Kidney capillary endothelial cell (primary cell): Measurements from ENCODE around the gene THRSP.
"Not testable (repeated sequence)": the region's sequence is repeated elsewhere in the genome, so short reads cannot be mapped to it uniquely, and the experiment has no call there.

Experiments
- DNase-seq: peaks from one replicate; pipeline ENCODE4 v3.0.0-alpha.2; 2018; ENCODE audit warnings: low spot score

The THRSP gene

GRCh38 chr11:78063440-78064181 is at the start of gene THRSP:
Gene THRSP, plus strand, starts transcription at chr11:78063861. Its CDS starts 21 bp downstream, at chr11:78063882.
- DNase-seq, result no peak

GRCh38 chr11:78014937-78015520 is 48.6 kb upstream of the THRSP start:
- not testable (repeated sequence) for DNase-seq

GRCh38 chr11:78015878-78016277 is 47.8 kb upstream of the THRSP start:
- DNase-seq, result no peak

GRCh38 chr11:78019808-78020207 is 43.9 kb upstream of the THRSP start:
- DNase-seq, result no peak

GRCh38 chr11:78020246-78020645 is 43.4 kb upstream of the THRSP start:
- DNase-seq, result no peak

GRCh38 chr11:78021611-78022010 is 42.0 kb upstream of the THRSP start:
- DNase-seq, result no peak

- no peak for DNase-seq
Observed at GRCh38 chr11:78022397-78023396, 41.0 kb upstream of the THRSP start, which contains the start of gene KCTD14. Gene KCTD14, minus strand, starts transcription at chr11:78023276. Its CDS starts 27 bp downstream, at chr11:78023249.

GRCh38 chr11:78023426-78023825 is 40.2 kb upstream of the THRSP start:
- DNase-seq, result no peak

- DNase-seq, result no peak
Observed at GRCh38 chr11:78025378-78025777, 38.3 kb upstream of the THRSP start.

- DNase-seq, result no peak
Observed at GRCh38 chr11:78027759-78028158, 35.9 kb upstream of the THRSP start.

- DNase-seq, result peak; percentile 46
Observed at GRCh38 chr11:78028423-78028822, 35.2 kb upstream of the THRSP start.

- peak; percentile 7 for DNase-seq
Observed at GRCh38 chr11:78030429-78031325, 33.0 kb upstream of the THRSP start.

GRCh38 chr11:78031629-78032028 is 32.0 kb upstream of the THRSP start:
- DNase-seq, result no peak

- DNase-seq, result no peak
Observed at GRCh38 chr11:78032090-78032489, 31.6 kb upstream of the THRSP start.

- DNase-seq, result no peak
Observed at GRCh38 chr11:78033040-78033439, 30.6 kb upstream of the THRSP start.

- no peak for DNase-seq
Observed at GRCh38 chr11:78034623-78035022, 29.0 kb upstream of the THRSP start.

- DNase-seq, result no peak
Observed at GRCh38 chr11:78036313-78036712, 27.3 kb upstream of the THRSP start.

GRCh38 chr11:78037056-78037455 is 26.6 kb upstream of the THRSP start:
- no peak for DNase-seq

- no peak for DNase-seq
Observed at GRCh38 chr11:78037825-78038620, 25.6 kb upstream of the THRSP start.

- DNase-seq, result no peak
Observed at GRCh38 chr11:78038697-78039313, 24.9 kb upstream of the THRSP start.
